Activated CD4-positive, alpha-beta T cell treated with anti-CD3 and anti-CD28 coated beads for 36 hours (primary cell): ENCODE data around the gene CGB5. TPM values are rescaled to one million over a fixed set of nuclear protein-coding genes. Genes with fewer than 3 reads are reported as not detected.
A peak's percentile ranks its signal among the peaks of the same experiment; 100 is the strongest.
"Not testable (repeated sequence)": the region's sequence is repeated elsewhere in the genome, so short reads cannot be mapped to it uniquely, and the experiment has no call there.

ENCODE experiments used
- ATAC-seq: fragments of 200-7000 bp; cut with Tn5 transposase; one replicate; pipeline ENCODE4 v1.10.0; 2021; ENCODE audit warnings: mild to moderate bottlenecking, moderate library complexity
- CTCF ChIA-PET: fragments of 350-600 bp; sonication (Branson Sonifier 250); formaldehyde crosslinking; loops from one replicate; lab custom pipeline; 2021; ENCODE audit warnings: antibody characterized with exemption; lab: Charles Lee
- POLR2A ChIA-PET: fragments of 350-600 bp; sonication (Branson Sonifier 250); formaldehyde crosslinking; loops from one replicate; lab custom pipeline; 2021; ENCODE audit warnings: antibody characterized with exemption, inconsistent platforms; lab: Charles Lee
- DNase-seq: peaks from one replicate; pipeline ENCODE4 v3.0.0-alpha.2; 2020
- H3K27ac Mint-ChIP-seq: one replicate; pipeline ENCODE4 v1.8.0; 2021; ENCODE audit warnings: mixed read lengths
- H3K27me3 Mint-ChIP-seq: one replicate; pipeline ENCODE4 v1.8.0; 2021; ENCODE audit warnings: mixed read lengths
- H3K36me3 Mint-ChIP-seq: one replicate; pipeline ENCODE4 v1.8.0; 2021; ENCODE audit warnings: low read depth, mixed read lengths
- H3K4me1 Mint-ChIP-seq: one replicate; pipeline ENCODE4 v1.8.0; 2021; ENCODE audit warnings: mixed read lengths
- H3K4me3 Mint-ChIP-seq: one replicate; pipeline ENCODE4 v1.8.0; 2021; ENCODE audit warnings: mild to moderate bottlenecking, moderate library complexity, mixed read lengths
- H3K9me3 Mint-ChIP-seq: one replicate; pipeline ENCODE4 v1.8.0; 2021; ENCODE audit warnings: low read depth, mixed read lengths
- intact Hi-C, 2 experiments: fragments of 100-400 bp; cut with DNase I in 1 of 2; cut with micrococcal nuclease in 1 of 2; formaldehyde crosslinking; loops; one replicate each; pipeline versions ENCODE4 v1.14.2 to v1.15.1; 2022 to 2024; cut with DNase I, micrococcal nuclease
- total RNA-seq, 2 experiments: library from RNA; stranded (reverse); gene quantifications; one replicate each; pipeline ENCODE4 v1.2.3, GENCODE V29; 2021

Gene CGB5
- total RNA-seq, 2 experiments from 2014 or later, result not detected

DNA sequence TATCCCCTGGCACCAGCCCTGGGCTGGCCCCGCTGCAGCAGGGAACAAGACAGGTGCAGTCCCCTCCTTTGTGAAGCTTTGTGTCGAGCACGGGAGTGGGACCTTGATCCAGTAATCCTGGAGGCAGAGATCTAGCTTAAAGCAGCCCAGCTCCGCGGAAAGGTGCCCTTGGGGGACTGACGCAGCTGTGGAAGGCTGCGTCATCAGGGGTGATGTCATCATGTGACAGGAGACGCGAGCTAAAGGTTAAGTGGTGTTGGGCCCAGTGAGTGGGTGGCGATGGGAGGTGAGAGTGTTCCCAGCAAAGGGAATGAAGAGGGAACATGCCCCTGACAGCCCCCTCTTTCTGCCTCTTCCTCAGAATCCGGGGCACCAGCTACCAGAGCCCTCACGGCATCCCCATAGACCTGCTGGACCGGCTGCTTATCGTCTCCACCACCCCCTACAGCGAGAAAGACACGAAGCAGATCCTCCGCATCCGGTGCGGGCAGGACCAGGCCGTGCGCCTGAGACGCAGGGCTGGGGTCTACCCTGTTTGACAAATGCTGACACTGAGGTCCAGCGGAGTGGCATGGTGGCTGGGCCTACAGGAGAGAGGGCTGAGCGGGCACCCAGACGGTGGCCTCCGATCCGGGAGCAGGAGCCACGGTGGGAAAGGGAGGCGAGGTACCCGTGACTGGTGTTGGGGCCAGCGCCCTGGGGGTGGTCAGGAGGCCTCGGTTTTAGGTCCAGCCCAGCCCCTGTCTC lies 29.4 kb upstream of the CGB5 start:
- ChIA-PET CTCF (interaction anchor here (0.5 kb wide), 1 partner anchor 353 kb away, joined by 3 read pairs; no protein-coding TSS in a partner anchor), POLR2A (no interaction called here)
- ATAC-seq (no peak), DNase-seq (no peak)
- no peak overlapping the region for H3K27ac Mint-ChIP-seq
- intact Hi-C loops, result no loop called here
- peaks cover 6% of the 10 kb centered on the region for H3K4me1 Mint-ChIP-seq
- peaks cover 3% of the 10 kb centered on the region for H3K27me3 Mint-ChIP-seq
- no peak overlapping the region for H3K4me3 Mint-ChIP-seq
- no peaks in the 10 kb centered on the region for H3K9me3 Mint-ChIP-seq
- H3K36me3 Mint-ChIP-seq, result peaks cover 22% of the 10 kb centered on the region

- DNase-seq (no peak), ATAC-seq (no peak)
- no peak overlapping the region for H3K27ac Mint-ChIP-seq
- H3K4me1 Mint-ChIP-seq, result peaks cover 7% of the 10 kb centered on the region
- peaks cover 4% of the 10 kb centered on the region for H3K27me3 Mint-ChIP-seq
- ChIA-PET CTCF (no interaction called here), POLR2A (no interaction called here)
- no peaks in the 10 kb centered on the region for H3K9me3 Mint-ChIP-seq
- no peak overlapping the region for H3K4me3 Mint-ChIP-seq
- H3K36me3 Mint-ChIP-seq, result peaks cover 17% of the 10 kb centered on the region
- intact Hi-C loops, result loop anchor here in 1 of 2 experiments (5.0 kb wide), 1 partner anchor 137 kb away; no protein-coding TSS in a partner anchor
Measured at GRCh38 chr19:49014870-49015255, 28.8 kb upstream of the CGB5 start.

DNA sequence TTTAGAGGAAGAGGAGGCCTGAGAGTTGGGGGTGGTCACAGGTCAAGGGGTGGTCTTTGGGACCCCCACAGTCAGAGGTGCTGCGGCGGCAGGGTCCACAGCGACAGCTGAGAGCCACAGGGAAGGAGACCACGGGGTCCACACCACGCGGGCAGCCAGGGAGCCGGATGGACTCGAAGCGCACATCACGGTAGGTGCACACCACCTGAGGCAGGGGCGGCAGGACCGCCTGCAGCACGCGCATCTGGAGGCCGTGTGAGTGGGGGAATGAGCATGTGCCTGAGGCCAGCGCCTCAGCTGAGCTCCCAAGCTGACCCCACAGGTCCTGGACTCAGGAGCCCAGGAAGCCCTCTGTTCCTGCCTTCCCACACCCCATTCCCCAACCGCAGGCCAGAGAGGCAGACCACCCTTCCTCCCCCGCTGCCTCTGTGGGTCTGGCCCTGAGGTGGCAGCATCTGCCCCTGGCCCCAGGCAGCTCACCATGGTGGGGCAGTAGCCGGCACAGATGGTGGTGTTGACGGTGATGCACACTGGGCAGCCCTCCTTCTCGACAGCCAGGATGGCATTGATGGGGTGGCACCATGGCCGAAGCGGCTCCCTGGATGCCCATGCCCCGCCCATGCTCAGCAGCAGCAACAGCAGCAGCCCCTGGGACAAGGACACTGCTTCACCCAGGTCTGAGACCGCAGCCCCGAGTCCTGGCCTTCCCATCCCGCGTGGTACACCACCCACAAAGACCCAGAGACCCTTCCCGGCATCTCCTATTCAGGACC lies 27.4 kb upstream of the CGB5 start:
- Mint-ChIP-seq H3K4me3 (no peak overlapping the region), H3K27ac (no peak overlapping the region), H3K27me3 (peaks cover 6% of the 10 kb centered on the region), H3K9me3 (no peaks in the 10 kb centered on the region), H3K4me1 (peaks cover 11% of the 10 kb centered on the region), H3K36me3 (peaks cover 11% of the 10 kb centered on the region)
- no peak for DNase-seq
- intact Hi-C loops, result loop anchor here in 1 of 2 experiments (5.0 kb wide), 1 partner anchor 136 kb away; no protein-coding TSS in a partner anchor
- CTCF ChIA-PET, result interaction anchor here (0.9 kb wide), 1 partner anchor 17 kb away, joined by 3 read pairs; no protein-coding TSS in a partner anchor
- ATAC-seq, result no peak
- POLR2A ChIA-PET, result no interaction called here

- ChIA-PET POLR2A (no interaction called here), CTCF (interaction anchor here (0.5 to 1.1 kb wide), 4 partner anchors 17 to 209 kb away, joined by 3 to 6 read pairs (median 3); partner anchors contain the start of genes GYS1 and RUVBL2)
- no peak within 1 kb of the TSS for H3K27ac Mint-ChIP-seq
- ATAC-seq (no peak), DNase-seq (no peak)
- no peak within 1 kb of the TSS for H3K4me3 Mint-ChIP-seq
- peaks cover 16% of the 10 kb centered on the region for H3K4me1 Mint-ChIP-seq
- intact Hi-C loops, result loop anchor here in 1 of 2 experiments (5.0 kb wide), 1 partner anchor 135 kb away; no protein-coding TSS in a partner anchor
- H3K27me3 Mint-ChIP-seq, result peaks cover 6% of the 10 kb centered on the region
- peaks cover 9% of the 10 kb centered on the region for H3K36me3 Mint-ChIP-seq
- no peaks in the 10 kb centered on the region for H3K9me3 Mint-ChIP-seq
Measured at GRCh38 chr19:49017041-49017665, 26.5 kb upstream of the CGB5 start, which contains the start of gene LHB. TSS of gene LHB (minus strand) at chr19:49017091. CDS start at chr19:49017081, 10 bp downstream.

DNA sequence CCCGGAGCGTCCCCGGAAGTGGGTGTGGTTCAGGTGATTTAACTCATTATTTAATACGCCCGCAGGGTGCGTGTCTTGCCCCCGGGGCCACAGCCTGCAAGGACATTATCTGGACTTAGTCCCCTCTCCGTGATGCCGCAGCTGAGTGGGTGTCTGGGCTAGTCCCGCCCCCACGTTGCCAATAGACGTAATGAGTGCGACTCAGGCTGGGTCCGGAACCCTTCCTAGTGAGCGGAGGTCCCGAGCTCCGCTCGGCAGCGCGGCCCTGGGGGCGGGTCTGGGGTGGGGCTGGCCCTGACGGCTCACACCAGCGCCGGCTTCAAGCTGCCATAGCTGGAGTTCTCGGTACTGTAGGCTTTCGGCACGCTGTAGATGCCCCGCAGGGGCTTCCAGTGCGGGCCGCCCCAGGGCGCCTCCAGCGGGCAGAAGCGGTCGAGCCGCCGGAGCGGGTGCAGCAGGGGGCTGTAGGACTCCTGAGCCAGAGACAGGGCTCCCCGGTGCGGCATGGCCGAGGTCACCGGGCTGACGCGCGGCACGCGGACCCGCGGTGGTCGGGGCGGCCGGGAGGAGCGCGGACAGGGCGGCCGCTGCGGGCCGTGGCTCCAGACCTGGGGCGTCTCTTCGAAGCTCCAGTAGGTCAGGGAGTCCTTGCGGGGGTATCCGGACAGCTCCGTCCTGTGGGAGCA lies 25.8 kb upstream of the CGB5 start:
- POLR2A ChIA-PET, result interaction anchor here (0.6 kb wide), 1 partner anchor 93 kb away, joined by 3 read pairs; no protein-coding TSS in a partner anchor
- intact Hi-C loops, result loop anchor here in 1 of 2 experiments (5.0 kb wide), 1 partner anchor 134 kb away; no protein-coding TSS in a partner anchor
- Mint-ChIP-seq H3K9me3 (no peaks in the 10 kb centered on the region), H3K27me3 (peaks cover 6% of the 10 kb centered on the region), H3K36me3 (peaks cover 9% of the 10 kb centered on the region), H3K4me1 (peaks cover 16% of the 10 kb centered on the region), H3K4me3 (peak overlapping the region; percentile 76), H3K27ac (no peak overlapping the region)
- CTCF ChIA-PET, result interaction anchor here (0.5 to 2.7 kb wide), 6 partner anchors 18 to 208 kb away, joined by 3 to 13 read pairs (median 4); partner anchors contain the start of genes GYS1 and RUVBL2
- DNase-seq (peak; percentile 80), ATAC-seq (peak; percentile 76)

- H3K27me3 Mint-ChIP-seq, H3K9me3 Mint-ChIP-seq, H3K36me3 Mint-ChIP-seq: not testable (repeated sequence)
- ChIA-PET CTCF (interaction anchor here (0.9 to 2.7 kb wide), 7 partner anchors 19 to 51 kb away, joined by 4 to 18 read pairs (median 6); partner anchors contain the start of genes GYS1 and RUVBL2), POLR2A (interaction anchor here (0.6 kb wide), 2 partner anchors 69 to 92 kb away, joined by 3 read pairs; no protein-coding TSS in a partner anchor)
- Mint-ChIP-seq H3K4me3 (peak overlapping the region; percentile 76), H3K4me1 (peaks cover 16% of the 10 kb centered on the region), H3K27ac (peak overlapping the region; percentile 63)
- intact Hi-C loops, result loop anchor here in 1 of 2 experiments (5.0 kb wide), 1 partner anchor 134 kb away; no protein-coding TSS in a partner anchor
- peak; percentile 36 for DNase-seq
- ATAC-seq, result peak; percentile 22
Measured at GRCh38 chr19:49018388-49019241, 25.0 kb upstream of the CGB5 start.

DNA sequence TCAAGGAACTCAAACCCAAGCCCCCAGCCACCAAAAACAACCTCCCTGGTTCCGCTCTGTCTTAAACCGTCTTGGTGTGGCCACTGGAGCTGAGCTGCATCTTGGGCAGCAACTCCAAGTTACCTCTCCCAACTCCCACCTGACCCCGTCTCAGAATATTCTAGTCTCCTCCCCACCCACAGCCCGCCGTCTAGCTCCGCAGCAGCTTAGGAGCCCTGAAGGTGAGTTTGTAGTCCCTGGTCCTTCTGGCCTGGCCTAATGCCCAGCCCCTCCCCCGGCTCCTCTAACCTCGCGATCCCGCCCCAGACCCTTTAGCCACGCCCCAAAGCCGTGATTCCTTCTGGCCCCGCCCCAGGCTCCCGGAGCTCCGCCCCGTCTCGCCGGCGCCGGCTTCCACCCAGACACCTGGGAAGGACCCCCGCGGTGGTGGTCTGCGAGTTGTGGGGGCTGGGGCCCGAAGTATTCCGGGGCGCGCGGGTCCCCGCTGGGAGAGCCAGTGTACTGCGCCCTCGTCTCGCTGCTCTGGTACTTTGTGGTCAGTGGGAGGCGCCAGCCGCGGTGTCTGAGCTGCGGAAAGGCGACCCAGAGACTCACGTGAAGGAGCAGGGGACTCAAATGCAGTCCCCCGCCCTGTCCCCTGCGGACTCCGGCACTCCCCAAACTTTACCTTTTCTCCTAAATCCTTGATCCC lies 24.3 kb upstream of the CGB5 start:
- intact Hi-C loops, result loop anchor here in 1 of 2 experiments (5.0 kb wide), 1 partner anchor 133 kb away; no protein-coding TSS in a partner anchor
- peak overlapping the region; percentile 63 for H3K27ac Mint-ChIP-seq
- ChIA-PET POLR2A (interaction anchor here (0.6 to 0.8 kb wide), 2 partner anchors 26 to 68 kb away, joined by 3 read pairs; partner anchors contain the start of gene RUVBL2), CTCF (interaction anchor here (0.6 to 2.7 kb wide), 7 partner anchors 8 to 87 kb away, joined by 3 to 18 read pairs (median 5); partner anchors contain the start of genes GYS1 and RUVBL2)
- H3K4me1 Mint-ChIP-seq, result peaks cover 16% of the 10 kb centered on the region
- peak; percentile 82 for DNase-seq
- H3K27me3 Mint-ChIP-seq, result peaks cover 6% of the 10 kb centered on the region
- peak overlapping the region; percentile 76 for H3K4me3 Mint-ChIP-seq
- peak; percentile 66 for ATAC-seq
- H3K36me3 Mint-ChIP-seq, result peaks cover 5% of the 10 kb centered on the region
- H3K9me3 Mint-ChIP-seq, result no peaks in the 10 kb centered on the region

DNA sequence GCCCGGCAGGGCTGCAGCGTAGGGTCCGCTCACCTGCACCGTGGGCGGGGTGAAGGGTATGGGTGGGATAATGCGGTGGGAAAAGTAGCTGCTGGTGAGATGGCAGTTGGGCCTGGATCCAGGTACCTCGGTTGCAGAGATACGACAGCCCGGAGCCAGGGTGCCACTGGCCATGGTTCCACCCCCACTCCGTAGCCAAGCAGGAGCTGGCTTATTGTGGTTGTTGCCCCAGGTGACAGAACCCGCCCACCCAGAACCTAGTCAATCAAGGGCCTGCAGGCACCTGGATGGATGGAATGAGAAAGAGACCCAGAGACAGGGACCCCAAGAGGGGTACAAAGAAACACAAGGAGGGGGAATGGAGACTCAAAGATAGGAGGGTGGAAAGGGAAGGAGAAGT lies 23.3 kb upstream of the CGB5 start:
- peaks cover 16% of the 10 kb centered on the region for H3K4me1 Mint-ChIP-seq
- CTCF ChIA-PET, result interaction anchor here (0.6 to 2.7 kb wide), 5 partner anchors 9 to 86 kb away, joined by 3 to 18 read pairs (median 6); partner anchors contain the start of genes GYS1 and RUVBL2
- POLR2A ChIA-PET, result interaction anchor here (0.6 kb wide), 1 partner anchor 87 kb away, joined by 4 read pairs; no protein-coding TSS in a partner anchor
- H3K9me3 Mint-ChIP-seq, result no peaks in the 10 kb centered on the region
- DNase-seq (peak; percentile 27), ATAC-seq (no peak)
- peaks cover 5% of the 10 kb centered on the region for H3K36me3 Mint-ChIP-seq
- no peak overlapping the region for H3K4me3 Mint-ChIP-seq
- intact Hi-C loops, result no loop called here
- H3K27ac Mint-ChIP-seq, result no peak overlapping the region
- peaks cover 6% of the 10 kb centered on the region for H3K27me3 Mint-ChIP-seq
